ENCODE measurements around the gene YLPM1.

DNA sequence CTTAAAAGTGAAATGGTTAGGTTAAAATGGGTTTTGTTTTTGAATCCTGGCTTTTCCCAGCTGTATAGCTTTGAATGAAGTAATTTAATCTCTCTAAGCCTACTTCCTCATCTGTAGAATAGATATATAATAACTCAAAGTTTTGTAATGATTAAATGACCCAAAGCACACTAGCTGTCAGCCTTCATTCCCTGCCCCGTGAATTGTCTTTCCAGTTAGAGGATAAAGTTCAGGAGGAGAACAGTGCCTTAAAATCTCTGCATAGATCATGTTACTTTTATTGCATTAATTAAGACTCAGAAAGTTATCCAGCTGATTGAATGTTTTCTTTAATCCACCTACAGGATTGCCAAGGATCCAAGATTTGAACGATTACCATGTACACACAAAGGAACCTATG is 30.7 kb upstream of the YLPM1 start:
- TF ChIP-seq CTCF (IDR thresholded peaks at IDR 0.05): no peak
- TF ChIP-seq POLR2A (IDR thresholded peaks at IDR 0.05): no peak

Data from body of pancreas (tissue), 4 donors.